Hematopoietic multipotent progenitor cell treated with erythropoietin and hydrocortisone succinate and interleukin-3 and kit ligand, for 17 days (in vitro differentiated cells): ENCODE results near the gene CCDC33.

Experiments used
- DNase-seq: peaks from one replicate; pipeline ENCODE4 v3.0.0-alpha.2; 2015; ENCODE audit warnings: low spot score

The CCDC33 gene

DNA sequence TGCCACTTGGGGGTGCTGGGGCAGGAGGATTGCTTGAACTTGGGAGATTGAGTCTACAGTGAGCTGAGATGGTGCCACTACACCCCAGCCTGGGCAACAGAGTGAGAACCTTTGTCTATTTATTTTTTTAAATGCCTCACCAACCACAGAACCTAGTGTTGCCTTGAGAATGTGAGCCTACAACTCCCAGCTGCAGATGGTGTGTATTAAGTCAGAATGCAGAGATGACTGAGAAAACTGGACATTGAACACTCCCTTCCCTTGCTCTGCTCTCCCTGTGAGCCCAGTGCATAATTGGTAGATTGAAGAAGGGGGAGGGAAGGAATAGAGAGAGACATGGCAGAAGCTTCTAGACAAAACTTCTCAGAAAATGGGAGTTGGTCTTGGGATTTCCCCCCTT is 53.5 kb downstream of the CCDC33 start:
- DNase-seq = no peak

DNA sequence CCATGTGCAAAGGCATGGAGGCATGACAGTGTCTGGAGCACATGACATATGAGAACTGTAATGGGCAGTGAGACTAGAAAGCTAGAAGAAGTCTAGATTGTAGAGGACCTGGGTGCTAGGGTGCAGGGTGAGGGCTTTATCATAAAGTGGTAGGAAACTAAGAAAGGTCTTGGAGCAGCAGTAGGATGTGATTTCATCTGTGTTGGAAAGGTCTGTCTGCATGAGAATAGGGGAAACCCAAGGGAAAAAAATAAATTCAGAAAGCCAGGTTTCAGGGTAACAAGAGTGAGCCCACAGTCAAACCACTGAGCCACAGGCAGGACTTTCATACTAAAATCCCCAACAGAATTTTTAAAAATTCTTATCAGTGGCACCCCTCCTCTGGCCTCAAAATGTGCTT is 54.5 kb downstream of the CCDC33 start:
- no peak for DNase-seq

DNA sequence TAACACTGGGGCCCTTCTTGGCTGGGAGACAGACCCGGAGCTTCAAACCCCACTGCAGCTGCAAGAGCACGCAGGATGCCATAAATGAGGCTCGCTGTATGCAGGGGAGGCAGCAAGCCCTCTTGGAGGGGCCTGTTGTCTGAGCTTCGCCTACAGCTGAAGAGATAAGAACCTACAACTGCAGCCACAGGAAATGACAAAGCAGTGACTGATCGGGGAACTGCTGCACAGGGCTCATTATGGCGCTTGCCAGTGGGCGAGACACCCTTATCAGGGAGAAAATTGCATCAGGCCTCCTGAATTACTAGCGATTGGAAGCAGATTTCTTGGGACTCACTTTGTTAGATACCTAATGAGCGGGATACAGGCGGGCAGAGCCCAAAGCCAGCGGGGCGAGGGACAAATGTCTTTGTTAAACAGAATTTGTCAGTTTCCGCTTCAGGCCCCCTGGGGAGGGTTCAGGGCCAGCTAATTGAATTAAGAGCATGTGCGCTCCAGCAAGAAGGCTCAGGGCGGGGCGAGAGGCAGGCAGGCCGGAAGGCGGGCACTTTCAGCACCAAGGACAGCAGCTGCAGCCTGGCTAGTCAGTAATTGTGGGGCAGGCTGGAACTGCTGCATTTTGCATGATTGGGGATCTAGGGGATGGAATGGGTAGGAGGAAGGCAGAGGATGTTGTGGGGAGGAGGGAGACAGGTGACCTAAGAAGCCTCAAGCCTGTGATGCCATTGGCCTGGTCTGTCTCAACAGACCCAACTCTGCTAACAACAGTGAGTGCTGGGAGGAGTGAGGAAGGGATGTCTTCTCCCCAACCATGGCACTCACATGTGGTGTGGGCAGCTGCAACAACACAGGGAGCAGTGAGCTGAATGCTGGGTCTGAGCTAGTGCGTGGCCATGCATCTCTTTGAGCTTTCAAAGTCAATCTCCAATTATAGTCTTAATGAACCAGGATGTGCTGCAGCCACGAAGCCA is 55.3 kb downstream of the CCDC33 start:
- DNase-seq = no peak

DNA sequence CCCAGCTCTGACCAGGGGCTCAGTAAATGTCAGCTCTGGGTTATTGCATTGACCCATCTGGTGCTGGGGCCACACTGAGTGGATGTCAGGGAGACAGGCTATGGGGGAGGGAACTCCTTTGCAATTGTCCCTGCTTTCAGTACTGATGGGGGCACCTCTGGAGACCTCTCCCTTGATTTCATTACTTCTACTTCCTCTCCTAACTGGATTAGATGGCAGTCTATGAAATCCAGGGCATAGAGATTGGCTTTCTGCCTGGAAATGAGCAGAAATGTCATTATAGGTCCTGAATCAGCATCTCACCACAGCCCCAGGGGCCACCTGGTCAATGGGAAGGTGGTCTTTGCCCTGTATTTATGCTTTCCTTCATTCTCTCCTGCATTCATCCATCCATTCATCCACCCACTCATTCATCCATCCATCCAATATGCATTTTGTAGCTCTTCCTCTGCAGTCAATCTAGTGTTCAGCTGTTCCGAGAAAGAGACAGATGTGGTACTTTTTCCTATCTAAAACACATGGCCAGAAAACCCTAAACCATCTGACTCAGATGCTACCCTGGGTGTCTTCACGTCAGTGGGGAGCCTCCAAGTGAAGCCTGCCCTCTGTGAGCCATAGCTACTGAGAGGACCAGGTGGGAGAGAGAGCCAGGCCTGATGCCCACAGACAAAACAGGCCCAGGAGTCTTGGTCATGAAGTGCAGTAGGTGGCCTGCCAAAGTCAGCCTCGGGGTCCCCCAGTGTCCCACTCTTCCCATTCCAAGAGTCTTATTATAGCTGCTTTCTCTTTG is 57.1 kb downstream of the CCDC33 start:
- no peak for DNase-seq

DNA sequence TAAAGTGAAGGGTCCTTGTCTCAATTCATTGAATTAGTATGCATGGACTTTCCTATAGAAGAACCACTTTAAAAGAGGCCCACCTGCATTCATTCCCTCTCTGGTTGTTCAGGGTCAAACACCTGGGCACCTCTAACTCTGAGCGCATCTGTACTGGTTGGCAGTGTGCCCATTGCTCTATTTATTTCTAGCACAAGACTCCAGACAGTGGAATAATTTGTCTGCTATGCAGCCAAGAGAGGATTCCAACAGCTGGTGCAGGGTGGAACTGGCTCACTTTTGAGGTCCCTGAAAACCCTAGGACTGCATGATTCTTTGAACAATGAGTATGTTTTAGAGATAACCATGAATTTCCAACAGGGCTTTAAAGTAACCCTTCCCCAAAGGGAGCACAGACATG is 57.9 kb downstream of the CCDC33 start:
- DNase-seq = no peak

DNA sequence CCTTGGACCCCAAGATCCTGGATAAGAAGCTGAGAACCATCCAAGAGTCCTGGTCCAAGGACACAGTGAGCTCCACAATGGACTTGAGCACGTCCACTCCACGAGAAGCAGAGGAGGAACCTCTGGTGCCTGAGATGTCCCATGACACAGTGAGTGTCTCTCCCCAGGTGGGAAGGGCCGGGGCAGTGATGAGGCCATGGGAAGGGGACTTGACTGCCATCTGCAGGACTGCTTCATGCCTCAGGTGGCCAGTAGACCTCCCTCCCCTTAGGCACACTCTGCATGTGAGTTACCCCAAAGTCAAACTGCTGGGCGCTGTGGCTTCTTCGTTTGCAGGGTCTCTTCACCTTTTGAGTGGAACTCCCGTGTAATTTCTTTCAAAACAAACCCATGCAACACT is 59.7 kb downstream of the CCDC33 start:
- DNase-seq = no peak

DNA sequence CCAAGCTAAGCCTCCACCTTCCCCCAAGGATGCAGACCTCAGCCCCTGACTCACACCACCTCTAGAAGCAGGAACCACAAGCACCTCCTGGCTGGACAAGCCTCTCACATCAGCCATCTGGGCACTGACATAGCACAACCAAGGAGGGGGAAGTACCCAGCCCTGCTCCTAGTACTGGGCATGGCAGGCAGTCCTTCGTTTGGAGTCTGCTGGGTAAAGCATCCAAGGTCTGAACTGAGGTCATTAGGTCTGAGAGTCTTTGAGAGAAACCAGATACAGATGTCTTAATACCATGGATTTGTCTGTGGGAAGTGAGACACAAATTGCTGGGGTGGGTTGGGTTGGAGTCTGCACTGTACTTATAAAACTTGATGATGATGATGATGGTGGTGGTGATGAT is 61.8 kb downstream of the CCDC33 start:
- no peak for DNase-seq

DNA sequence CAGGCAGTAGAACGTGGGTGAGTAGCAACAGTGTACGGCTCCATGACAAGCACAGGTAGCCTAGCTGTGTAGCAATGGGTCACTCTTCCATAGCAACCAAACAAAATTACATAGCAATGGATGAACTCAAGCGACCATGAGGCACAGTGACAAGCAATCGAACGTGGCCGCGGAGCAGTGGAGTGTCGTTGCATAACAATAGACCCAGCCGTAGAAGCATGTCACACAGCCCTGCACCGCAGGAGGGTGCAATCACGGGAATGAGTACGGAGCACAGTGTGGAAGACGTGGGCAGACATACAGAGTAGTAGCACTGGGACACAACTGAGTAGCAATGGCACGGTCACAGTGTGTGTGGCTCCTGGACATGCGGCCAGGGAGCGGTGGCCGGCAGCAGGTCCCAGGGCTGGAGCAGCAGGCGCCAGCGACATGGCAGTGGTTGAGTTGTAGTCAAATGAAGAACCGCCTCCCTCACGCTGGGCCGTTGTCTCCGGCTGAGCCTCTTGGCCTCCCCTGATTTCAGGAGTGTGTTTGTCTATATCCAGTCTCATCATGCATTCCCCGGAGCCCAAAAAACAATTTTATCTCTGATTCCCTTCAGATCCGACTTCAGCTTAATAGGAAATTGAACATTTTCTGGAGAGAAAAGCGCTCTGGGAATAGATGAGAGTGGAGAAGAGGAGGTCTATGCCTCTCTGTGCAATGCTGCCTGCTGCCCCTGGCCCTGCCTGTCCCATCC is 64.1 kb downstream of the CCDC33 start:
- DNase-seq = no peak

DNA sequence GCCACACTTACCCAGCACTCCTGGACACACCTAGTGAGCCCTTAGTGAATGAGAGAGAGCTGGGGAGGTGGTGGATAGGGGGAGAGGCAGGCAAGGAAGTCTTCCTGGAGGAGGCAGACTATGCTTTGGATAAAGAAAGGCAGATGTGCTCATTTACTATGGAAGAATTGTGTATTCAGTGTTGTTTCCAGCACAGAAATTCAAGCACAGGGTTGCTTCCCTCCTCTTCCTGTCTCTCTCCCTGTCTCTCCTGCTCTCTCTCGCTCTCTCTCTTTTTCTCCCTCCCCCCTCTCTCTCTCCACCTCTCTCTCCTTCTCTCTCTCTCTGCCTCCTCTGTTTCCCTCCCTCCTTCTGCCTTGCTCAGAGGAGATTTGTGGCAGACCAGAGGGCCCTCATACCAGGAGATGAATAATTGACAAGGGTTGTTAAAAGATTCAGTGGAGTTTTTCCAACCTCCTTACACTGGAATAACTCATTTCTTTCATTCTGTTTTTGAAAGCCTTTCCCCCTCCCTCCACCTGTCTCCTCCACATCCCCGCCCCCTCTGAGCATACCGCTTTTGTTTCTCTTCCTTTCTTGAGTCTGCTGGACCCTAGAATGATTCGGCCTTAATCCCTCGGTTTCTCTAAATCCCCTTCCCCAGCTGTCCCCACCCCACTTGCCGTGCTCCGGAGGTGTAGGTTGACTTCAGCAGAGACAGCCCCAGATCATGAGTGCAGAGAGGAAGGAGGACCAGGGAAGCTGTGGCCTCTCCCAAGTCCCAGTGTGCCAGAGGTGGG is 65.6 kb downstream of the CCDC33 start:
- DNase-seq = no peak

DNA sequence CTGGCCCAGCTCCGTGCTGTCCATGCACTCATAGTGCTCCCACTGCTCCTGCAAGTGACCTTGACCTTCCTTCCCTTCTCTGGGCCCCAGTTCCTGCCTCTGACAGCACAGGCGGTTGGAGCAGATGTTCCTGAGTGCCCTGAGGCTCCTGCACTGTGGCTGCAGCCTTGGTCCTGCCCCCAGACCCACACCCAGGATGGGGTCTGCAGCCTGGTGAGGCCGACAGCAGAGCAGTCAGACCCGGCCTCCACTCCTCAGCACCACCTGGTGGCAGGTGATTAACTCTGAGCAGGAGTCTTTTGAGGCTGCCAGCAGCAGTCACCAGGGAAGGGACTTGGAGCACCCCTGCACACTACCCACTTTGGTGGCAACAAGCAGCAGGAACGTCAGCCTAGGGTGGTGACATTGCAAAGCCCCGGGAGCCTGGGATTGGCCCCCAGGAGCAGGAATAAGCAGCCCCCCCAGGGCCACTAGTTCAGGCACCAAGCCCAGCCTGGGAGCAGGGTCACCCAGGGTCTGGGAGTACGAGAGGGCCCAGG is 66.8 kb downstream of the CCDC33 start:
- DNase-seq = no peak

DNA sequence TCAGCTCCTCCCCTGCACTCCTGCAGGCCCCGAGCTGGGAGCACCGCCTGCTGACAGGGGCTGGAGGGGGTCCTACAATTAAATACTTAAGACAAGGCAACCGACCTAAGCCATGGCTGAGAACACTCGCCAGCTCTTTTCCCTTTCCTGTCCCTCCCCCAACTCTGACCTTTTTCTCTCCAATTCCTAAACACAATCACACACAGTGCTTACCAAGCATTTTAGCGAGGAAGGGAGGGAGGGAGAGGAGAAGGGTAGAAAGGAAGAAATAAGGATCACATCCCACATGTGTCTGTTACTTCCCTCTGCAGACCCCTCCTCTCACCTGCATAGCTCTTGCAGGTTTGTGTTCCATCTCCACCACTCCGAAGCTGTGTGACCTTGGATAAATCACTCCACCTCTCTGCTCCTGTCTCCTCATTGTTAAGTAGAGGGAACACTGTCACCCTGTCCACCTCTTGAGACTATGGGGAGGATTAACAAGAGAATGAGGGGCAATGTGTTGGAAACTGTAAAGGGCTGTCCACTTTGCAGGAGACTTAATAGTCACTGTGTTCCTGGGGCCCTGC is 67.7 kb downstream of the CCDC33 start:
- no peak for DNase-seq

DNA sequence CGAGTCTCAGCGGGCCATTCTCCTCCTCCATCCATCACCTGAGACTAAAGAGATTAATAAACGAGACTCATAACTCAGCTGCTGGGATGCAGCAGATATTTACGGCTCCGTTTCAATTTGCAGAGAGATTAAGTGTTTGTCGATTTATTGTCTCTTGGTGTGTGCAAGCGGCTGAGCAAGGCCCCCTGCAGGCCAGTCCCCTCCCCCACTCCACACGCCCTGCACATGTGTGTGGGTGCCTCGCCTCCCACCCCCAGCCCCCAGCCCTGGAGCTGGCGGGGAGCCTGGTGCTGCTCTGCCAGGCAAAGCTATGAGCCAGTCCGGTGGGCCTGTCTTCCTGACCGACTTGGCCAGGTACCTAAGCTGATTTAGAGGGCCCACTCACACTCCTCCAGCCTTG is 68.3 kb downstream of the CCDC33 start:
- no peak for DNase-seq

DNA sequence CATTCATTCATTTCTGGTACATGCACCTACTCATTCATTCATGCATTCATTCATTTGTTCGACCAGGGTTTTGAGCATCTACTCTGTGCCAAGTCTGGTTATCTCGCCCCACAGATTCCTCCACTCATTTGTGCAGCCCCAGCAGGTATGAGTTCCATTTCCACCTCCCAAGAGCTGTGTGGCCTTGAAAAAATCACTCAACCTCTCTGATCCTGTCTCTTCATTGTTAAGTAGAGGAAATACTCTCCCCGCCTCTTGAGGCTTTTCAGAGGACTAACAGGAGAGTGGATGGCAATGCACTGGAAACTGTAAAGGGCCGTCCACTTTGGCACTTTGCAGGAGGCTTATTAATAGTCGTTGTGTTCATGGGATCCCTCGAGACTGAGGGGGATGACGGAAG is 69.6 kb downstream of the CCDC33 start:
- no peak for DNase-seq

DNA sequence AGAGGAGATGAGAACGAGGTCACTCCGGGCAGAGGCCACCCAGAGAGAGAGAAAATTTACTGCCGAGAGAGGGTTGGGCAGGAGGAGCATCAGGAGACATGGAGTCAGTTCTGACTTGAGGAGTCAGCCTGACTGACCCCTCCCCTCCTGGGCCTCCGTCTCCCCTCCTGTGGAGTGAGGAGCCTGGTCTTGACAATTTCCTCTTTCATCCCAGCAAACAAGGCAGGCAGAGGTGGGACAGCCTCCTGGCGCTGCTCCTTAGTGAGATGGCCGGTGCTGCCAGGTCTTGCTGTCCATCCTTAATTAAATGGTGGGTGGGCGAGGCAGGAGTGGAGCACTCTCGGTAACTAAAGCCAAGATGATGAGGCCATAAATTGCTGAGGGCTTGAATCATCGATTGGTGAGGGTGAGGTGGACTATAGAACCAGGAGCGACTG is 70.7 kb downstream of the CCDC33 start:
- no peak for DNase-seq

DNA sequence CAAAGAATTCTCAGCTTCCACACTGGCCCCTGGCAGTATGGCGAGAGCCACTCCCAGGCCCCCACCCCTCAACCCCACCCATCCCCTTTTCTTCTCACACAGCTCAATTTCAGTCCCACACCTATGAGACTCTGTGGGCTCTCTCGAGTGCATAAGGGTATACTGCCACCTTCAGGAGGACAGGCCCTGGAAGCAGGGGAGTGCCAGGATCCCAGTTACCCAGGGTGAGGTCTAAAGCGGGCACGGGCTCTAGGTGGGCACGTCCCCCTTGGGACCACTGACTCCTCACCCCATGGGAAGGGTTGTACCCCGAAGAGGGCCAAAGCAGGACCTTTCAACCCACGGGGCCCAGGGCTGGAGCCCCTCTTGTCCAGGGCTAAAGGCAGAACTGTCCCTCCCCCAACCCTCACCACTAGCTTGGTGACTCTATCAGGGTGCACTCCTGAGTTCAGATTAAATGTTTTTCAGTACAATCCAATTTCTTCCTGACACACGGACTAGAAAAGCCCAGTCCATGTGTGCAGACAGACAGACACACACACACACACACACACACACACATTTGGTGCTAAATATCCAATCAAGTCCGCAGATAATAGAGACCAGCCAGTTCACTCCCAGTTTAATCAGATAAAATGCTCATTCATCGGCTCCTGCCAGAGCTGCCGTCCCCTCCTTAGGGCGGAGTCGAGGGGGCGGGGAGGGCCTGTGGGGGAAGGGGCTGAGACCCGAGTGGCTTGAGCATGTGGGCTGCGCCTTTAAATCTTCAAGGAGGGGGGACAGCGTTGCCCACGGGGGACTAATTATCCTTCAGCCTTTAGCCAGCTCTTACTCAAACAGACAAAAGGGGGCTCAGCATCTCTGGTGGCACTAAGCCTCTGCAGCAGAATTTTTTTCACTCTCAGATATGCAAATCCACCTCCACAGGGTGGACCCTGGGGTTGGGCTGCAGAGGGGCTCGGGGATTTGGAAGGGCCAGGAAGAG is 72.0 kb downstream of the CCDC33 start:
- DNase-seq = no peak

DNA sequence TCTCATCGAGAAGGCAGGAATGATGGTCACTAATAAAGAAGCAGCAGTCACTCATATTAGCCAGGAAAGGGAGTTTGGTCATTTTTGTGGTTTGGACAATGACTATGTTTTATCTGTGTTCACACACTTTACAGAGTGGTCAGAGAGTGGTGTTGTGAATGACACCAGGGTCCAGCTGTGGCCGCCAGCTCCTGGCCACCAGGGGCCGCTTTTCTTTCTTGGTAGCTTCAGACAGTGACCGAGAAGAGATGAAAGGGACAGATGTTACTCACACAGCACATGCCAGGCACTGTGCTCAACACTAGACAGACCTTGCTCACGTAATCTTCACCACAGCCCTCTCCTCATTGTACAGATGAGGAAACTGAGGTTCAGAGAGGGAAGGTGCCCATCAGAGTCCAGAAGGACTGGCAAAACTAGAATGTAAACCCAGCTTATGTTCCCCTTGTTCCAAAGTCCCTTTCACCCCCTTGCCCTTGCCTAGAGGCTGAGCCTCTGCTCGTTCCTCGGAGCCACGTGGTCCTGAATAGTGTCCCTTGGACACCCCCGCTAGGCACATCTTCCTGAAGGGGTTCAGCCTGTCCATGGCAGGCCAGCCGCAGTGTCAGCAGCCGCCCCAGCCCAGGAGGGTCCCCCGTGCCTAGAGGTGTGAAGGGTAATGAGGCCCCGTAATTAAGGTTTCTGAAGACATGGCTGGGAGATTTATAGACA is 75.8 kb downstream of the CCDC33 start:
- DNase-seq = no peak

DNA sequence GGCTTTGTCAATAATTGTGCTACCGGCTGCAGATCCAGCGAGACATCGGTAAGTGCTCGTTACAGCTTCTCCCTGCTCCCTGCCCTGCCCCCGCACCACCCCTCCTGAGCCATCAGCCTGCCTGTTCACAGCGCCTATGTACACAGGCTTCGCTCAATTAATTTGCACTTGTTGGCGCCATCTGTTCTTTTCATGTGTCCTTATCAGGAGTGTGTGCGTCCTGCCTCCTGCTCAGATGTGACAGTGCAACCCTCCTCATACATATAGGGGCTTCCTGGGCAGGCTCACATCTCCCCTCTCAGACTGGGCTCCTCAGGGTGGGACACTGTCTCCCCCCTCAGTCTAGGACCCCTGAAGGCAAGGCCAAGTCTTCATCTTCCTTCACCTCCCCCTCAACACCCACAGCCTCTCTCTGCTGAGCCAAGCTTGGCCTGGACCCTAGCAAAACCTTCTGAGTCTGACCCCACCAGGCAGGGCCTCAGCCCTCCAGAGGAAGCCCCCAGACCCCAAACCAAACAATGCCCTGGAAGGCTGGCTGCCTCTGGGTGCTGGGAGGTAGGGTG is 76.4 kb downstream of the CCDC33 start:
- no peak for DNase-seq

DNA sequence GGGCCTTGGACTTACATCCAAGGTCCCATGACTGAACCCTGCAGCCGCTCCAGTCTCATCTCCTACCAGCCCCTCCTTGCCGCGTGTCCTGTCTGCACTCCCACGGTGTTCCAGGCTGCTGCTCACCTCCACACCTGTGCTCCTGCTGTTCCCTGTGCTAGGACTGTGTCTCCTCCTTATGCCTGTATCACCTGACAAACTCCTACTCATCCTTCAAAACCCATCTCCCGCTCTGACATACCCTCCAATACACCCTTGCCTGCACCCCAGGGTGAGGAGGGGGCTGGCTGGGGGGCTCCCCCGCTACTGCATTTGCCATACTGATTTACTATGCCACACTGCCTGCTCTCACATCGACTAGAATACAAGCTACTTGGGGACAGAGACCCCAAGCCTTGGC is 77.8 kb downstream of the CCDC33 start:
- no peak for DNase-seq
